SK-N-SH treated with all-trans-retinoic acid at 6 μM for 48 hours (cell line): Measurements from ENCODE around the gene COBL.

ENCODE experiments used
- ATAC-seq: fragments of 200-7000 bp; cut with Tn5 transposase; 3 replicates; pipeline ENCODE4 v1.9.1; 2020; ENCODE audit warnings: mild to moderate bottlenecking, moderate library complexity
- ARNTL ChIP-seq: fragments of 450-650 bp; formaldehyde crosslinking; IDR thresholded peaks from 2 replicates; pipeline ENCODE4 v1.5.0; 2020; ENCODE audit warnings: low read depth, mild to moderate bottlenecking, moderate library complexity, borderline replicate concordance
- BACH2 ChIP-seq: fragments of 250-450 bp; sonication (Bioruptor Pico); IDR thresholded peaks from 2 replicates; pipeline ENCODE4 v1.9.0; 2021; ENCODE audit warnings: mild to moderate bottlenecking, borderline replicate concordance
- CREB5 ChIP-seq: fragments of 250-450 bp; sonication (Bioruptor Pico); IDR thresholded peaks from 2 replicates; pipeline ENCODE4 v1.5.1; 2020; ENCODE audit warnings: low read depth, mild to moderate bottlenecking, moderate library complexity
- CSDC2 ChIP-seq: fragments of 250-450 bp; sonication (Bioruptor Pico); IDR thresholded peaks from 2 replicates; pipeline ENCODE4 v1.5.0; 2020; ENCODE audit warnings: mild to moderate bottlenecking, moderate library complexity
- CSRNP3 ChIP-seq: fragments of 250-450 bp; sonication (Bioruptor Pico); IDR thresholded peaks from 2 replicates; pipeline ENCODE4 v1.5.1; 2021; ENCODE audit warnings: mild to moderate bottlenecking, moderate library complexity
- ESRRG ChIP-seq: fragments of 250-450 bp; sonication (Bioruptor Pico); IDR thresholded peaks from 2 replicates; pipeline ENCODE4 v1.6.1; 2021; ENCODE audit warnings: mild to moderate bottlenecking
- GLIS3 ChIP-seq: fragments of 250-450 bp; sonication (Bioruptor Pico); IDR thresholded peaks from 2 replicates; pipeline ENCODE4 v1.5.0; 2020; ENCODE audit warnings: mild to moderate bottlenecking, moderate library complexity
- ISL1 ChIP-seq: fragments of 250-450 bp; sonication (Bioruptor Pico); IDR thresholded peaks from 2 replicates; pipeline ENCODE4 v2.1.2; 2022; ENCODE audit warnings: mild to moderate bottlenecking, moderate library complexity
- OSR1 ChIP-seq: fragments of 250-450 bp; sonication (Bioruptor Pico); IDR thresholded peaks from 2 replicates; pipeline ENCODE4 v1.8.0; 2022; ENCODE audit warnings: moderate library complexity, mild to moderate bottlenecking, inconsistent platforms
- PATZ1 ChIP-seq: fragments of 250-450 bp; sonication (Bioruptor Pico); IDR thresholded peaks from 2 replicates; pipeline ENCODE4 v1.8.0; 2020; ENCODE audit warnings: mild to moderate bottlenecking, moderate library complexity, borderline replicate concordance
- POU6F1 ChIP-seq: fragments of 250-450 bp; sonication (Bioruptor Pico); IDR thresholded peaks from 2 replicates; pipeline ENCODE4 v1.8.0; 2021; ENCODE audit warnings: low read depth, mild to moderate bottlenecking, moderate library complexity, borderline replicate concordance
- PPARA ChIP-seq: fragments of 250-450 bp; sonication (Bioruptor Pico); IDR thresholded peaks from 2 replicates; pipeline ENCODE4 v1.5.0; 2020; ENCODE audit warnings: mild to moderate bottlenecking, borderline replicate concordance
- RARB ChIP-seq: fragments of 250-450 bp; sonication (Bioruptor Pico); IDR thresholded peaks from 2 replicates; pipeline ENCODE4 v1.8.0; 2021; ENCODE audit warnings: mild to moderate bottlenecking, moderate library complexity
- SNAI2 ChIP-seq: fragments of 250-450 bp; sonication (Bioruptor Pico); IDR thresholded peaks from 2 replicates; pipeline ENCODE4 v1.5.0; 2020; ENCODE audit warnings: mild to moderate bottlenecking, moderate library complexity
- TCF4 ChIP-seq: fragments of 250-450 bp; sonication (Bioruptor Pico); IDR thresholded peaks from 2 replicates; pipeline ENCODE4 v1.8.0; 2021; ENCODE audit warnings: mild to moderate bottlenecking, moderate library complexity, borderline replicate concordance
- TOX ChIP-seq: fragments of 250-450 bp; sonication (Bioruptor Pico); IDR thresholded peaks from 2 replicates; pipeline ENCODE4 v1.8.0; 2021; ENCODE audit warnings: mild to moderate bottlenecking, moderate library complexity, borderline replicate concordance
- TSHZ2 ChIP-seq: fragments of 250-450 bp; sonication (Bioruptor Pico); IDR thresholded peaks from 2 replicates; pipeline ENCODE4 v1.5.0; 2020; ENCODE audit warnings: mild to moderate bottlenecking, moderate library complexity
- ZC3H10 ChIP-seq: fragments of 250-450 bp; sonication (Bioruptor Pico); IDR thresholded peaks from 2 replicates; pipeline ENCODE4 v1.5.1; 2021; ENCODE audit warnings: mild to moderate bottlenecking, moderate library complexity
- ZFP3 ChIP-seq: fragments of 250-450 bp; sonication (Bioruptor Pico); IDR thresholded peaks from 2 replicates; pipeline ENCODE4 v1.5.0; 2020; ENCODE audit warnings: mild to moderate bottlenecking, moderate library complexity
- ZFP30 ChIP-seq: fragments of 450-650 bp; formaldehyde crosslinking; IDR thresholded peaks from 2 replicates; pipeline ENCODE4 v1.5.0; 2022; ENCODE audit warnings: mild to moderate bottlenecking, moderate library complexity
- ZNF70 ChIP-seq: fragments of 450-650 bp; formaldehyde crosslinking; IDR thresholded peaks from 2 replicates; pipeline ENCODE4 v1.5.0; 2020; ENCODE audit warnings: mild to moderate bottlenecking, moderate library complexity
- ZNF8 ChIP-seq: fragments of 450-650 bp; formaldehyde crosslinking; IDR thresholded peaks from 2 replicates; pipeline ENCODE4 v1.5.0; 2020; ENCODE audit warnings: mild to moderate bottlenecking, moderate library complexity

COBL gene

GRCh38 chr7:51276967-51277366 is 39.6 kb downstream of the COBL start:
- TF ChIP-seq CSRNP3 (CRISPR knock-in tag) (no peak), GLIS3 (CRISPR knock-in tag) (no peak), ZNF70 (CRISPR knock-in tag) (no peak), ZNF8 (CRISPR knock-in tag) (no peak), OSR1 (no peak), ZFP3 (no peak), SNAI2 (CRISPR knock-in tag) (no peak), ARNTL (CRISPR knock-in tag) (no peak), ISL1 (CRISPR knock-in tag) (no peak), TCF4 (CRISPR knock-in tag) (no peak), PPARA (CRISPR knock-in tag) (no peak), ZFP30 (CRISPR knock-in tag) (no peak), POU6F1 (CRISPR knock-in tag) (no peak)
- no peak for ATAC-seq

GRCh38 chr7:51276091-51276605 is 40.5 kb downstream of the COBL start:
- ATAC-seq = no peak
- TF ChIP-seq TCF4 (CRISPR knock-in tag) (no peak), ESRRG (CRISPR knock-in tag) (no peak), POU6F1 (CRISPR knock-in tag) (no peak), TSHZ2 (CRISPR knock-in tag) (no peak), ZFP30 (CRISPR knock-in tag) (no peak), ISL1 (CRISPR knock-in tag) (no peak), ARNTL (CRISPR knock-in tag) (no peak), RARB (CRISPR knock-in tag) (no peak), TOX (no peak), BACH2 (CRISPR knock-in tag) (no peak), GLIS3 (CRISPR knock-in tag) (no peak), ZFP3 (no peak), SNAI2 (CRISPR knock-in tag) (no peak)
- TF ChIP-seq, all 23 proteins: peak for 0

GRCh38 chr7:51275532-51275931 is 41.1 kb downstream of the COBL start:
- ATAC-seq = no peak
- no peak for TF ChIP-seq CREB5 (CRISPR knock-in tag)
- no peak for TF ChIP-seq ZNF70 (CRISPR knock-in tag)

GRCh38 chr7:51274955-51275354 is 41.7 kb downstream of the COBL start:
- ATAC-seq = no peak
- TF ChIP-seq ZFP30 (CRISPR knock-in tag) = no peak
- no peak for TF ChIP-seq BACH2 (CRISPR knock-in tag)
- TF ChIP-seq PATZ1 = no peak
- no peak for TF ChIP-seq CSDC2 (CRISPR knock-in tag)
- TF ChIP-seq TCF4 (CRISPR knock-in tag) = no peak
- no peak for TF ChIP-seq OSR1
- TF ChIP-seq TOX = no peak
- no peak for TF ChIP-seq PPARA (CRISPR knock-in tag)
- TF ChIP-seq ESRRG (CRISPR knock-in tag) = no peak
- TF ChIP-seq GLIS3 (CRISPR knock-in tag) = no peak
- no peak for TF ChIP-seq CSRNP3 (CRISPR knock-in tag)
- no peak for TF ChIP-seq ZC3H10 (CRISPR knock-in tag)
